Type B pancreatic cell (in vitro differentiated cells): ENCODE measurements around the gene TEF. TPM values are rescaled to one million over a fixed set of nuclear protein-coding genes. Genes with fewer than 3 reads are reported as not detected.

Experiments
- DNase-seq: peaks from one replicate; pipeline ENCODE4 v3.0.0; 2021; ENCODE audit warnings: mixed read lengths; ENCODE audit not compliant: unreplicated experiment; ENCODE audit errors: extremely low spot score
- H3K27ac Mint-ChIP-seq: 2 replicates; pipeline ENCODE4 v1.8.0; 2021; ENCODE audit warnings: mild to moderate bottlenecking, mixed read lengths
- H3K27me3 Mint-ChIP-seq: 2 replicates; pipeline ENCODE4 v1.8.0; 2021; ENCODE audit warnings: mixed read lengths
- H3K36me3 Mint-ChIP-seq: 2 replicates; pipeline ENCODE4 v1.8.0; 2021; ENCODE audit warnings: mixed read lengths
- H3K4me1 Mint-ChIP-seq: one replicate; pipeline ENCODE4 v1.8.0; 2021; ENCODE audit warnings: mixed read lengths; ENCODE audit not compliant: unreplicated experiment
- H3K4me3 Mint-ChIP-seq: 2 replicates; pipeline ENCODE4 v1.8.0; 2021; ENCODE audit warnings: mild to moderate bottlenecking, mixed read lengths
- H3K9me3 Mint-ChIP-seq: 2 replicates; pipeline ENCODE4 v1.8.0; 2021; ENCODE audit warnings: mixed read lengths
- CTCF ChIP-seq: fragments of 200-600 bp; sonication (generic); conservative IDR thresholded peaks from 2 replicates; pipeline ENCODE4 v1.5.0; 2021; ENCODE audit warnings: antibody characterized with exemption, mild to moderate bottlenecking
- total RNA-seq: library from RNA; stranded (reverse); gene quantifications from 2 replicates; pipeline ENCODE4 v1.2.1, GENCODE V29; 2021; ENCODE audit warnings: low replicate concordance

TEF gene
- total RNA-seq, 1 donor from 2014 or later: 10.5 TPM

GRCh38 chr22:41338614-41339212 lies 43.0 kb upstream of the TEF start:
- TF ChIP-seq CTCF: no peak
- H3K4me3 Mint-ChIP-seq: no peak overlapping the region
- H3K27ac Mint-ChIP-seq: no peak overlapping the region
- no peaks in the 10 kb centered on the region for H3K4me1 Mint-ChIP-seq
- no peak for DNase-seq
- no peaks in the 10 kb centered on the region for H3K27me3 Mint-ChIP-seq
- no peaks in the 10 kb centered on the region for H3K9me3 Mint-ChIP-seq
- peaks cover 7% of the 10 kb centered on the region for H3K36me3 Mint-ChIP-seq

GRCh38 chr22:41339823-41340222 lies 41.9 kb upstream of the TEF start:
- no peaks in the 10 kb centered on the region for H3K9me3 Mint-ChIP-seq
- no peaks in the 10 kb centered on the region for H3K4me1 Mint-ChIP-seq
- no peak for TF ChIP-seq CTCF
- no peak overlapping the region for H3K27ac Mint-ChIP-seq
- H3K27me3 Mint-ChIP-seq: no peaks in the 10 kb centered on the region
- H3K4me3 Mint-ChIP-seq: no peak overlapping the region
- peaks cover 7% of the 10 kb centered on the region for H3K36me3 Mint-ChIP-seq
- DNase-seq: no peak

- DNase-seq: no peak
- H3K4me1 Mint-ChIP-seq: no peaks in the 10 kb centered on the region
- no peaks in the 10 kb centered on the region for H3K27me3 Mint-ChIP-seq
- peaks cover 3% of the 10 kb centered on the region for H3K36me3 Mint-ChIP-seq
- no peak overlapping the region for H3K27ac Mint-ChIP-seq
- no peak for TF ChIP-seq CTCF
- no peak overlapping the region for H3K4me3 Mint-ChIP-seq
- H3K9me3 Mint-ChIP-seq: no peaks in the 10 kb centered on the region
Observed at GRCh38 chr22:41340357-41340756, 41.4 kb upstream of the TEF start.

GRCh38 chr22:41341012-41341411 lies 40.7 kb upstream of the TEF start:
- Mint-ChIP-seq H3K27ac (no peak overlapping the region), H3K9me3 (no peaks in the 10 kb centered on the region), H3K36me3 (no peaks in the 10 kb centered on the region), H3K27me3 (no peaks in the 10 kb centered on the region), H3K4me1 (no peaks in the 10 kb centered on the region), H3K4me3 (no peak overlapping the region)
- no peak for DNase-seq
- no peak for TF ChIP-seq CTCF

GRCh38 chr22:41341990-41342389 lies 39.8 kb upstream of the TEF start:
- Mint-ChIP-seq H3K27me3 (no peaks in the 10 kb centered on the region), H3K36me3 (no peaks in the 10 kb centered on the region), H3K9me3 (no peaks in the 10 kb centered on the region), H3K4me3 (no peak overlapping the region), H3K4me1 (no peaks in the 10 kb centered on the region), H3K27ac (no peak overlapping the region)
- no peak for DNase-seq
- TF ChIP-seq CTCF: no peak

- no peak overlapping the region for H3K4me3 Mint-ChIP-seq
- no peaks in the 10 kb centered on the region for H3K27me3 Mint-ChIP-seq
- H3K27ac Mint-ChIP-seq: no peak overlapping the region
- DNase-seq: no peak
- no peaks in the 10 kb centered on the region for H3K9me3 Mint-ChIP-seq
- no peak for TF ChIP-seq CTCF
- H3K36me3 Mint-ChIP-seq: no peaks in the 10 kb centered on the region
- H3K4me1 Mint-ChIP-seq: no peaks in the 10 kb centered on the region
Observed at GRCh38 chr22:41343300-41343699, 38.4 kb upstream of the TEF start.
